NB4 (cell line): Measurements from ENCODE around the gene KCTD7.
"Not testable (repeated sequence)": the region's sequence is repeated elsewhere in the genome, so short reads cannot be mapped to it uniquely, and the experiment has no call there.

Experiments
- DNase-seq: peaks from one replicate; pipeline ENCODE4 v3.0.0; 2010; ENCODE audit warnings: low read depth
- H3K4me3 ChIP-seq: one replicate; pipeline ENCODE4 v1.5.1; 2011; ENCODE audit warnings: mild to moderate bottlenecking, low read depth, low read length, moderate library complexity
- MYC ChIP-seq: IDR thresholded peaks from 2 replicates; pipeline ENCODE4 v1.6.1; 2011; ENCODE audit warnings: low read depth, low read length
- POLR2A ChIP-seq: IDR thresholded peaks from 2 replicates; pipeline ENCODE4 v1.6.1; 2011; ENCODE audit warnings: mild to moderate bottlenecking; ENCODE audit not compliant: insufficient read length; ENCODE audit errors: extremely low read depth
- TF ChIP-seq, protein P1 (sequence below): IDR thresholded peaks from 2 replicates; pipeline ENCODE4 v1.6.1; 2011; ENCODE audit warnings: low read depth, low read length
- TF ChIP-seq, protein P2 (sequence below): IDR thresholded peaks from one replicate; pipeline ENCODE4 v1.5.1; 2012; ENCODE audit warnings: low read depth, low read length

KCTD7 gene

DNA sequence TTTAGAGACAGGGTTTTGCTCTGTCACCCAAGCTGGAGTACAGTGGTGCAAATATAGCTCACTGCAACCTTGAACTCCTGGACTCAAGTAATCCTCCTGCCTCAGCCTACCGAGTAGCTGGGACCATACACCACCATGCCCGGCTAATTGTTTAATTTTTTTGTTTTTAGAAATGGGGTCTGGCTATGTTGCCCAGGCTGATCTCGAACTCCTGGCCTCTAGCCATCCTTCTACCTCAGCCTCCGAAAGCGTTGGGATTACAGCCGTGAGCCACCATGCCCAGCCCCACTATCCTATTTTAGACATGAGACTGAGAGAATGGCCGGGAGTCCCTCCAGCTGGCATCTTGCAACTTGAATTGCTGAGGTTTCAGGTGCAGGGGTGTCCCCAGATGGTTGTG is 39.4 kb downstream of the KCTD7 start:
- no peak for TF ChIP-seq POLR2A
- no peak for TF ChIP-seq MYC
- TF ChIP-seq, protein P1, sequence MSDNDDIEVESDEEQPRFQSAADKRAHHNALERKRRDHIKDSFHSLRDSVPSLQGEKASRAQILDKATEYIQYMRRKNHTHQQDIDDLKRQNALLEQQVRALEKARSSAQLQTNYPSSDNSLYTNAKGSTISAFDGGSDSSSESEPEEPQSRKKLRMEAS, result no peak
- TF ChIP-seq, protein P2, sequence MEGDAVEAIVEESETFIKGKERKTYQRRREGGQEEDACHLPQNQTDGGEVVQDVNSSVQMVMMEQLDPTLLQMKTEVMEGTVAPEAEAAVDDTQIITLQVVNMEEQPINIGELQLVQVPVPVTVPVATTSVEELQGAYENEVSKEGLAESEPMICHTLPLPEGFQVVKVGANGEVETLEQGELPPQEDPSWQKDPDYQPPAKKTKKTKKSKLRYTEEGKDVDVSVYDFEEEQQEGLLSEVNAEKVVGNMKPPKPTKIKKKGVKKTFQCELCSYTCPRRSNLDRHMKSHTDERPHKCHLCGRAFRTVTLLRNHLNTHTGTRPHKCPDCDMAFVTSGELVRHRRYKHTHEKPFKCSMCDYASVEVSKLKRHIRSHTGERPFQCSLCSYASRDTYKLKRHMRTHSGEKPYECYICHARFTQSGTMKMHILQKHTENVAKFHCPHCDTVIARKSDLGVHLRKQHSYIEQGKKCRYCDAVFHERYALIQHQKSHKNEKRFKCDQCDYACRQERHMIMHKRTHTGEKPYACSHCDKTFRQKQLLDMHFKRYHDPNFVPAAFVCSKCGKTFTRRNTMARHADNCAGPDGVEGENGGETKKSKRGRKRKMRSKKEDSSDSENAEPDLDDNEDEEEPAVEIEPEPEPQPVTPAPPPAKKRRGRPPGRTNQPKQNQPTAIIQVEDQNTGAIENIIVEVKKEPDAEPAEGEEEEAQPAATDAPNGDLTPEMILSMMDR, result no peak
- H3K4me3 ChIP-seq, result no peak overlapping the region
- DNase-seq, result no peak

DNA sequence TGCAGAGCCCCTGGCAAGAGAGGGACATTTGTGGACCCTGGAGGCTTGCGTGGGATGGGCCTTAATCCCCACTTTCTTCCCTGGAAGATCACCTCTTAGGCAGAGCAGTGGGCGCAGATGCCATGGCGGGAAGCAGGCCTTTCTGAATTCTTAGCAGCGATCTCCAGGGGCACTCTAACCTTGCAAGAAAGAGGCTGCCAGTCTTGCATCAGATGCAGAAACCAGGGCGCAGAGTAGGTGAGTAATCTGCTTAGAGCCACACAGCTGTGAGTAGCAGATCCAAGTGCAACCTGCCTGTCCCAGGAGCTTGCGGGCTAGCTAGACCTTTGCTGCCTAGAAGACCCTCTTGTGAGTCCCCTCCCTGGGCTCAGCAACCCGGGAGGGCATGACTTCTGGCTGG is 40.0 kb downstream of the KCTD7 start:
- H3K4me3 ChIP-seq, result no peak overlapping the region
- TF ChIP-seq, protein P2, result no peak
- TF ChIP-seq POLR2A (no peak), MYC (no peak)
- TF ChIP-seq, protein P1, result no peak
- DNase-seq, result no peak

DNA sequence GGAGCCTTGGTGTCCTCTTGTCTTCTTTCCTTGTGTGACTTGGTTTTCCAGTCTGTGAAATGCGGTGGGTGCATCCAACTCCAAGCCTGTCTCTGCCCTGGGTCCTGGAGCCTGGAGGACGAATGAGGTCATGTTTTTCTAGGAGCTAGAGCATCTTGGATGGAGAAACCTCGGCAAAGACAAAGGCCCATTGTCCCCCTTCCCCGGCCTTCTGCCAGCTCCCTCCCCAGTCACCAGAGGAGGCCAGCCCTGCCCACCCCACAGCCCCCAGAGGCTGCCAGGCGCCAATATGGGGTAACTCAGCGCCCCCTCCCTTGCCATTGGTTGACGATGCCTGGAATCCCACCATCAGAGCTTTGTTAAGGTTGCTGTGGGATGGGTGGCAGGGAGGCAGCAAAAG is 40.4 kb downstream of the KCTD7 start:
- H3K4me3 ChIP-seq, result no peak overlapping the region

DNA sequence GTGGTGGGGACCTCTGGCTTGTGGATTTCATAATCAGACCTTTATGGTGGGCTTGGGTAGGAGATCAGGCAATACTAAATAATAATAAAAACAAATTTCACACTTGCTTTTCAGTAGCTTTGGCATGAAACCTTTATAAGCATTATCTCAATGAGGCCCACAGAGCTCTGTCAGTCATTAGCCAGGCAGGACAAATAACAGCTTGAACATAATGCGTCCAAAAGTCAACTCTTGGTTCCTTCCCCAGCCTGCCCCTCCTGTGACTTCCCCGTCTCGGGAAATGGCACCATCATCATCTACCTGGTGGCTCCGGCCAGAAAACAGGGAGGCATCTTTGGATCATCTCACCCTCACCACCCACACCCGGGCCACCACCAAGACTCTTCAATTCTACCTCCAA is 40.8 kb downstream of the KCTD7 start:
- H3K4me3 ChIP-seq, result no peak overlapping the region
- DNase-seq, result no peak
- TF ChIP-seq, protein P1, result no peak
- TF ChIP-seq, protein P2, result no peak
- TF ChIP-seq MYC (no peak), POLR2A (no peak)

More for the DNA sequence above, 40.4 kb downstream of the KCTD7 start:
- DNase-seq, result no peak
- TF ChIP-seq MYC, result no peak

DNA sequence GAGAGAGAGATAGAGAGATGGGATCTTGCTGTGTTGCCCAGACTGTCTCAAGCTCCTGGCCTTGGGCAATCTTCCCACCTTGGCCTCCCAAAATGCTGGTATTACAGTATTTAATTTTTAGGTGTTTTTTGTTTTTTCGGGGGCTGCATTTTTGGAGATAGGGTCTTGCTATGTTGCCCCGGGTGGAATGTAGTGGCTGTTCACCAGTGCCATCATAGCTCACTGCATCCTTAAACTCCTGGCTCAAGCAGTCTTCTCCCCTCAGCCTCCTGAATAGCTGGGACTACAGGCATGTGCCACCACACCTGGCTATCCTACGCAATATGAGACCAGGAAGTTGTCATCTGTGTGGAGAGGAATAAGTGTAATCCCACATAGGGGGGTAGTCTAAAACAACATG is 42.4 kb downstream of the KCTD7 start:
- TF ChIP-seq POLR2A (no peak), MYC (no peak)
- TF ChIP-seq, protein P2, result no peak
- TF ChIP-seq, protein P1, result no peak
- no peak for DNase-seq
- H3K4me3 ChIP-seq, result no peak overlapping the region

DNA sequence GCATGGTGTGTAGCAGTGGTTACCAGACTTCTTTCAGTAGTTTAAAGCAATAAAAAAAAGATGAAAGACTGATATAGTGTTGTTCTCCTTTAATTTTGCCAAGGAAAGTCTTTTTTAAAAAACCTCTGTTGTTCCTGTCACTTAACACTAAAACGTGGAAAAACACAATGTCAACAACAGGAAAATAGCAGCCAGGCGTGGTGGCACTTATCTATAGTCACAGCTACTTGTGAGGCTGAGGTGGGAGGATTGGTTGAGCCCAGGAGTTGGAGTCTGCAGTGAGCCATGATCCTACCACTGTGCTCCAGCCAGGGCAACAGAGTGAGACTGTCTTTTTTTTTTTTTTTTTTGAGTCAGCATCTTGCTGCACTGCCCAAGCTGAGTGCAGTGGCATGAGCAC is 42.8 kb downstream of the KCTD7 start:
- not testable (repeated sequence) for H3K4me3 ChIP-seq, DNase-seq

DNA sequence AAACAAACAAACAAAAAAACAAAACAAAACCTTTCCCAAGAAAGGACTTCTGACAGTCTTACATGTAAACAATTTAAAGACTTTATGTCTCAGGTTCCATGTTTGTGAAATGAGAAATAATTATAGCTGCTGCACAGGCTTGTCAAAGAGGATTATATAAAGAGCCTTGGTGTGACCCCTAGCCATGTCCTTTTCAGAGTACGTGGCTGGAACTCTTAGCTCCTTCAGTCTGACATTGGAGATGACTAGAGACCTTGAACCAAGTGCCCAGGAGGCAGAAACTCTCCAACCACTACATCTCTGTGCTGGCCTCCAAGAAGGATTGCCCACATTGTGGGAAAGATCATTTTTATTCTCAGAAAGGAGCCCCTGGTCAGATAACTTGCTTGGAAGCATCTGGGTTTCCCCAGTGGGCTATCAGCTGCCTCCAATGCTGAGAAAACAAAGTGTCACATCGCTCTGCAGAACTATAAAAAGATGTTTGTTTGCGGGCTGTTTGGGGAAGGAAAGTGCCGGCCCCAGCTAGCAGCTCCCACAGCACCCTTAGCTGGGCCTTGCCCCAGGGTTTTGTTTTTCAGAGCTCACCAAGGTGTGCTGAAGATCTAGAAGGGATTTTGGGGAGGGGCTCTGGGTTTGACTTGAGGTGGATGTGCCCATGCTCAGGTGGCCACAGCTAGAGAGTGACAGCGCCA is 43.9 kb downstream of the KCTD7 start:
- DNase-seq, H3K4me3 ChIP-seq: not testable (repeated sequence)

DNA sequence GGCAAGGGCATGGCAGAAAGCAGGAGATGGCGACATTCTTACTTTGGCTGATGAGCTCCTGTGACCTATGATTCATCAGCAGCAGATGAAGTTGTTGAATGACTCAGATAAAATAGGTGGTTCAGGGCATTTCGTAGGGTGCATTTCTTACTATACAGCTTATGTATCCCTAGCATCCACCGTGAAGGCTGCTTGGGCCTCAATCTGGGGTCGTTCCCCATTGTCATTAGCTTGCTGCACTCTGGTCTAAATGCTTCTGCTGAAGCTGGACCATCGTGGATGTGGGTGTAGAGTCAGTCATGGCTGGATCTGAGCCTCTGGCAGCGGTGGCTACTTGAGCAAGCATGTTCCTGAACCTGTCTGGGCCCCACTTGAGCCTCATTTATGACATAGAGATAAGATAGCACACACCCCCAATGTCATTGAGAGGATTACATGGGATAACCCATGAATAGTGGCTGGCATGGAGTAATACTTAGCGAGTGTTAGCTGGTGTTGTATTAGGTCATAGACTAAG is 44.5 kb downstream of the KCTD7 start:
- not testable (repeated sequence) for H3K4me3 ChIP-seq
- DNase-seq, result peak; percentile 47
